Kidney (tissue), 14 donors: Measurements from ENCODE around the gene POLD1. TPM values are rescaled to one million over a fixed set of nuclear protein-coding genes. Genes with fewer than 3 reads are reported as not detected.

Experiments used
- DNase-seq, 5 donors: peaks; one replicate each; pipeline ENCODE4 v3.0.0-alpha.2; 2013 to 2020
- FAIRE-seq: peaks from 2 replicates; lab custom pipeline; 2012; peaks lifted over from hg19 to GRCh38; lab: Jason Lieb, UNC
- H3K27ac ChIP-seq, 2 donors: one replicate each; pipeline ENCODE4 v1.7.0; 2013; ENCODE audit warnings: low read depth in 2 of 2, low read length in 2 of 2, inconsistent platforms in 1 of 2
- H3K27me3 ChIP-seq: one replicate; pipeline ENCODE4 v1.7.1; 2013; ENCODE audit warnings: low read length, inconsistent platforms; ENCODE audit not compliant: control insufficient read depth, insufficient read depth
- H3K36me3 ChIP-seq, 3 donors: one replicate each; pipeline versions ENCODE4 v1.7.0 to v1.7.1; 2013; ENCODE audit warnings: low read length in 3 of 3, control low read depth in 1 of 3, inconsistent platforms in 1 of 3; ENCODE audit not compliant: insufficient read depth in 3 of 3, control insufficient read depth in 2 of 3
- H3K4me1 ChIP-seq, 3 donors: one replicate each; pipeline versions ENCODE4 v1.7.0 to v1.7.1; 2013; ENCODE audit warnings: low read length in 3 of 3, inconsistent platforms in 1 of 3, low read depth in 1 of 3; ENCODE audit not compliant: control insufficient read depth in 2 of 3, insufficient read depth in 2 of 3
- H3K4me3 ChIP-seq, 3 donors: one replicate each; pipeline versions ENCODE4 v1.7.0 to v1.8.1; 2013; ENCODE audit warnings: low read length in 3 of 3, control low read depth in 1 of 3, inconsistent platforms in 1 of 3
- H3K9ac ChIP-seq, 3 donors: one replicate each; pipeline versions ENCODE4 v1.7.0 to v1.7.1; 2013; ENCODE audit warnings: low read length in 3 of 3, control low read depth in 1 of 3, inconsistent platforms in 1 of 3
- H3K9me3 ChIP-seq, 3 donors: one replicate each; pipeline versions ENCODE4 v1.7.0 to v1.7.1; 2013; ENCODE audit warnings: low read length in 3 of 3, control low read depth in 1 of 3, inconsistent platforms in 1 of 3; ENCODE audit not compliant: control insufficient read depth in 2 of 3, insufficient read depth in 1 of 3
- intact Hi-C: fragments of 100-400 bp; cut with DNase I; formaldehyde crosslinking; loops from one replicate; pipeline ENCODE4 v1.11.1; 2022
- polyA plus RNA-seq: library from polyadenylated mRNA; stranded (reverse); fragments of 350-450 nt; fragmentation: Illumina TruSeq; extraction: RNeasy Lipid Tissue Mini Kit (QIAGEN cat#74804); gene quantifications from one replicate; pipeline ENCODE4 v1.2.3, GENCODE V29; 2014; ENCODE audit warnings: low read depth, low replicate concordance; ENCODE audit not compliant: insufficient read depth
- total RNA-seq: library from RNA; stranded (reverse); fragmentation: NEBNext Ultra II Directional; extraction: Animal tissue kit (Norgen Biotek cat#: 25700); gene quantifications from one replicate; pipeline ENCODE4 v1.2.1, GENCODE V29; 2021
- TF ChIP-seq, protein P1 (sequence below): IDR thresholded peaks from 3 replicates; pipeline ENCODE4 v1.5.1; 2012; ENCODE audit warnings: mild to moderate bottlenecking, moderate library complexity, borderline replicate concordance; ENCODE audit not compliant: insufficient read depth; ENCODE audit errors: extremely low read depth
- donor health status: control.
- donor health status: control.
- donor health status: control.
- donor health status: control.
- donor health status: control.
- donor health status: DM: yes; HTN: yes; CAD: no.
- donor health status: Normal renal cell carcinoma (clear cell type).

Gene POLD1
- total and polyA plus RNA-seq, 2 donors from 2014 or later, result 17.8 to 22.1 TPM

- TF ChIP-seq, protein P1, sequence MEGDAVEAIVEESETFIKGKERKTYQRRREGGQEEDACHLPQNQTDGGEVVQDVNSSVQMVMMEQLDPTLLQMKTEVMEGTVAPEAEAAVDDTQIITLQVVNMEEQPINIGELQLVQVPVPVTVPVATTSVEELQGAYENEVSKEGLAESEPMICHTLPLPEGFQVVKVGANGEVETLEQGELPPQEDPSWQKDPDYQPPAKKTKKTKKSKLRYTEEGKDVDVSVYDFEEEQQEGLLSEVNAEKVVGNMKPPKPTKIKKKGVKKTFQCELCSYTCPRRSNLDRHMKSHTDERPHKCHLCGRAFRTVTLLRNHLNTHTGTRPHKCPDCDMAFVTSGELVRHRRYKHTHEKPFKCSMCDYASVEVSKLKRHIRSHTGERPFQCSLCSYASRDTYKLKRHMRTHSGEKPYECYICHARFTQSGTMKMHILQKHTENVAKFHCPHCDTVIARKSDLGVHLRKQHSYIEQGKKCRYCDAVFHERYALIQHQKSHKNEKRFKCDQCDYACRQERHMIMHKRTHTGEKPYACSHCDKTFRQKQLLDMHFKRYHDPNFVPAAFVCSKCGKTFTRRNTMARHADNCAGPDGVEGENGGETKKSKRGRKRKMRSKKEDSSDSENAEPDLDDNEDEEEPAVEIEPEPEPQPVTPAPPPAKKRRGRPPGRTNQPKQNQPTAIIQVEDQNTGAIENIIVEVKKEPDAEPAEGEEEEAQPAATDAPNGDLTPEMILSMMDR, result peak; percentile 87
- peak in 4 of 5 donors; percentile 75 to 84 (median 78) for DNase-seq
- no peak overlapping the region for H3K27ac ChIP-seq
- no peaks in the 10 kb centered on the region for H3K36me3 ChIP-seq
- no peak overlapping the region for H3K4me3 ChIP-seq
- H3K27me3 ChIP-seq, result no peaks in the 10 kb centered on the region
- intact Hi-C loops, result loop anchor here (10.0 kb wide), 1 partner anchor 96 kb away; the partner anchor contains the start of gene NAPSA
- no peak overlapping the region for H3K9ac ChIP-seq
- no peaks in the 10 kb centered on the region for H3K9me3 ChIP-seq
- H3K4me1 ChIP-seq, result no peaks in the 10 kb centered on the region
- FAIRE-seq, result no peak
These were observed 77.1 kb downstream of the POLD1 start for GRCh38 chr19:50461066-50461875.

DNA sequence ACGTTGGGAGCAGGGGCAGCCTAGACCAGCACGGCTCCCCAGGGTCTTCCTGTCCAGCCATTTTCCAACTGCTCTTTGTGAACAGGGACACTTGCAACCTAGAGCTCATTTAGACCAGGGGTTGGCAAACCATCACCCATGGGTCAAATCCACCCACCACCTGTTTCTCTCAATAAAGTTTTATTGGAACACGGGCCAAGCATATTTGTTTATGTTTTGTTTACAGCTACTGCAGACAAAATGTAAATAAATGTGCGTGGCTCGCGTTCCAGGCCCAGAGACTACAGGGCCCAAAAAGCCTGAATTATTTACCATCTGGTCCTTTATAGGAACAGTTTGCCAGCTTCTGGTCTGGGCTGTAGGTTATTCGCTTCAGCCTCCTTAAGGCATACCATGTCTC is 78.8 kb downstream of the POLD1 start:
- TF ChIP-seq, protein P1, result no peak
- H3K9ac ChIP-seq, result no peak overlapping the region
- H3K9me3 ChIP-seq, result no peaks in the 10 kb centered on the region
- DNase-seq, result peak in 1 of 5 donors; percentile 4
- H3K4me3 ChIP-seq, result no peak overlapping the region
- peaks cover 0 to 2% (median 0%) of the 10 kb centered on the region in 3 donors for H3K4me1 ChIP-seq
- no peaks in the 10 kb centered on the region for H3K27me3 ChIP-seq
- H3K27ac ChIP-seq, result no peak overlapping the region
- no peaks in the 10 kb centered on the region for H3K36me3 ChIP-seq
- intact Hi-C loops, result loop anchor here (10.0 kb wide), 1 partner anchor 98 kb away; the partner anchor contains the start of gene NAPSA
- FAIRE-seq, result no peak

GRCh38 chr19:50464348-50464747 is 80.2 kb downstream of the POLD1 start:
- no peak overlapping the region for H3K9ac ChIP-seq
- H3K4me3 ChIP-seq, result no peak overlapping the region
- peaks cover 0 to 2% (median 0%) of the 10 kb centered on the region in 3 donors for H3K4me1 ChIP-seq
- DNase-seq (peak in 1 of 5 donors; percentile 51), FAIRE-seq (no peak)
- intact Hi-C loops, result loop anchor here (10.0 kb wide), 1 partner anchor 100 kb away; the partner anchor contains the start of gene NAPSA
- H3K27ac ChIP-seq, result no peak overlapping the region
- H3K36me3 ChIP-seq, result no peaks in the 10 kb centered on the region
- no peaks in the 10 kb centered on the region for H3K9me3 ChIP-seq
- H3K27me3 ChIP-seq, result no peaks in the 10 kb centered on the region
- TF ChIP-seq, protein P1, result no peak
